ENCODE results near the gene CHRNA10.

DNA sequence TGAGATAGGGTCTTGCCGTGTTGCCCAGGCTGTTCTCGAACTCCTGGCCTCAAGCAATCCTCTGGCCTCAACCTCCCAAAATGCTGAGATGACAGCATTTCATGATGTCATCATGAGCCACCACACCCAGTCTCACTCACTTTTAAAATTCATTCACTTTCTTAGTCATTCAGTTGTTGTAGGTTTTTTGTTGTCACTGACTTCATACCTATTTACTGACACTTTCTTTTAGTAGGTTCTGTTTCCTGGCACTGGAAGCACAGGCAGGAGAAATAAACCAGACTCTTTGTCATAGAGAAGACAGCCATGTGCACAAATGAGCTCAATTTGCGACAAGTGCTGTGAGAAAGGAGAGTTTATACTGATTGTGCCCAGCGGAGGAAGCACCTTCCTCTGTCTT is 39.9 kb downstream of the CHRNA10 start:
- TF ChIP-seq, protein P1, sequence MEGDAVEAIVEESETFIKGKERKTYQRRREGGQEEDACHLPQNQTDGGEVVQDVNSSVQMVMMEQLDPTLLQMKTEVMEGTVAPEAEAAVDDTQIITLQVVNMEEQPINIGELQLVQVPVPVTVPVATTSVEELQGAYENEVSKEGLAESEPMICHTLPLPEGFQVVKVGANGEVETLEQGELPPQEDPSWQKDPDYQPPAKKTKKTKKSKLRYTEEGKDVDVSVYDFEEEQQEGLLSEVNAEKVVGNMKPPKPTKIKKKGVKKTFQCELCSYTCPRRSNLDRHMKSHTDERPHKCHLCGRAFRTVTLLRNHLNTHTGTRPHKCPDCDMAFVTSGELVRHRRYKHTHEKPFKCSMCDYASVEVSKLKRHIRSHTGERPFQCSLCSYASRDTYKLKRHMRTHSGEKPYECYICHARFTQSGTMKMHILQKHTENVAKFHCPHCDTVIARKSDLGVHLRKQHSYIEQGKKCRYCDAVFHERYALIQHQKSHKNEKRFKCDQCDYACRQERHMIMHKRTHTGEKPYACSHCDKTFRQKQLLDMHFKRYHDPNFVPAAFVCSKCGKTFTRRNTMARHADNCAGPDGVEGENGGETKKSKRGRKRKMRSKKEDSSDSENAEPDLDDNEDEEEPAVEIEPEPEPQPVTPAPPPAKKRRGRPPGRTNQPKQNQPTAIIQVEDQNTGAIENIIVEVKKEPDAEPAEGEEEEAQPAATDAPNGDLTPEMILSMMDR (IDR thresholded peaks at IDR 0.05; ENCODE audit: low read depth, low read length): no peak
- TF ChIP-seq EZH2phosphoT487 (IDR thresholded peaks at IDR 0.05; ENCODE audit: low read depth): no peak
